H1 (cell line): Measurements from ENCODE around the gene UBE2L6. TPM values are rescaled to one million over a fixed set of nuclear protein-coding genes. Genes with fewer than 3 reads are reported as not detected.

Source experiments
- CBX5 ChIP-seq: fragments of 300-800, 300-1000 bp; sonication (generic); IDR thresholded peaks from 2 replicates; pipeline ENCODE4 v1.7.1; 2016; ENCODE audit warnings: antibody characterized with exemption, low read length, low read depth
- CBX8 ChIP-seq: fragments of 300-800, 300-1000 bp; sonication (generic); IDR thresholded peaks from 2 replicates; pipeline ENCODE4 v1.7.1; 2016; ENCODE audit warnings: low read depth, low read length, borderline replicate concordance
- CEBPB ChIP-seq: IDR thresholded peaks from 2 replicates; pipeline ENCODE4 v1.6.1; 2012; ENCODE audit warnings: low read depth, low read length
- EP300 ChIP-seq, 2 experiments: IDR thresholded peaks; 1 replicate in 1 of 2; 2 replicates in 1 of 2; pipeline ENCODE4 v1.6.1; 2011 to 2012; ENCODE audit warnings: low read depth in 2 of 2, low read length in 2 of 2, mild to moderate bottlenecking in 2 of 2, borderline replicate concordance in 1 of 2, inconsistent platforms in 1 of 2, moderate library complexity in 1 of 2
- EZH2 ChIP-seq: fragments of 200-600 bp; sonication (generic); IDR thresholded peaks from 2 replicates; pipeline ENCODE4 v1.7.1; 2012; ENCODE audit warnings: low read depth, mild to moderate bottlenecking, moderate library complexity, low read length, inconsistent platforms; ENCODE audit not compliant: severe bottlenecking
- HDAC6 ChIP-seq: IDR thresholded peaks from one replicate; pipeline ENCODE4 v1.7.1; 2012; ENCODE audit warnings: low read depth, mild to moderate bottlenecking, inconsistent platforms, low read length, moderate library complexity
- SIX5 ChIP-seq: IDR thresholded peaks from 2 replicates; pipeline ENCODE4 v1.6.1; 2011; ENCODE audit warnings: mild to moderate bottlenecking, low read depth, low read length
- SP1 ChIP-seq: IDR thresholded peaks from 2 replicates; pipeline ENCODE4 v1.6.1; 2011; ENCODE audit warnings: low read depth, low read length
- YY1 ChIP-seq: IDR thresholded peaks from 2 replicates; pipeline ENCODE4 v1.6.1; 2011; ENCODE audit warnings: low read depth, mild to moderate bottlenecking, low read length
- polyA plus RNA-seq, 7 experiments: library from polyadenylated mRNA; depleted of rRNA in 3 of 7; stranded (reverse) in 5 of 7; unstranded in 2 of 7; fragments of >200 nt in 5 of 7; fragments of 200-250 nt in 2 of 7; gene quantifications; 1 replicate in 5 of 7; 2 replicates in 1 of 7; 4 replicates in 1 of 7; pipeline versions ENCODE4 v1.2.1 to v1.2.3, GENCODE V29; 2011 to 2013; ENCODE audit warnings: missing spikeins in 2 of 7, mixed read lengths in 2 of 7
- total RNA-seq: library from RNA; stranded (reverse); fragmentation: NEBNext Ultra II Directional; extraction: Animal tissue kit (Norgen Biotek cat#: 25700); gene quantifications from 2 replicates; pipeline ENCODE4 v1.2.1, GENCODE V29; 2021

The UBE2L6 gene
- total and polyA plus RNA-seq, 2 of the 8 experiments (the other 6 are each of a cell fraction or from before 2014, with no cell fraction given): 67.8 to 89.2 TPM

GRCh38 chr11:57516061-57516443 is 51.4 kb downstream of the UBE2L6 start (continued):
- no peak for TF ChIP-seq EP300 (IDR thresholded peaks at IDR 0.05; ENCODE audit: borderline replicate concordance in 1 of 2, low read depth in 2 of 2, low read length in 2 of 2)
- TF ChIP-seq HDAC6: no peak
- no peak for TF ChIP-seq CBX8
- TF ChIP-seq YY1: no peak
- no peak for TF ChIP-seq CBX5
- TF ChIP-seq SP1: no peak
- TF ChIP-seq CEBPB: no peak
- no peak for TF ChIP-seq EZH2
- TF ChIP-seq SIX5: no peak
